GM06990 (cell line): ENCODE data around the gene GABRR3.

Experiments
- DNase-seq: peaks from one replicate; pipeline ENCODE4 v3.0.0-alpha.2; 2011; ENCODE audit not compliant: insufficient read length; ENCODE audit errors: extremely low read depth
- H3K27me3 ChIP-seq: replicated peaks from 2 replicates; pipeline ENCODE4 v1.6.0; 2011; ENCODE audit warnings: low read length; ENCODE audit not compliant: control insufficient read depth, insufficient read depth
- H3K36me3 ChIP-seq: 2 replicates; pipeline ENCODE4 v1.5.1; 2011; ENCODE audit warnings: low read length; ENCODE audit not compliant: control insufficient read depth, insufficient read depth
- H3K4me3 ChIP-seq: replicated peaks from 2 replicates; pipeline ENCODE4 v1.5.1; 2011; ENCODE audit warnings: low read depth, mild to moderate bottlenecking, control low read depth, low read length
- CTCF ChIP-seq: IDR thresholded peaks from 2 replicates; pipeline ENCODE4 v1.5.1; 2011; ENCODE audit warnings: low read length, control low read depth, mild to moderate bottlenecking, inconsistent platforms; ENCODE audit not compliant: insufficient read depth, poor library complexity, severe bottlenecking

Gene GABRR3

GRCh38 chr3:98010194-98010882 is 24.8 kb downstream of the GABRR3 start:
- H3K27me3 ChIP-seq: no peaks in the 10 kb centered on the region
- H3K4me3 ChIP-seq: no peak overlapping the region
- no peaks in the 10 kb centered on the region for H3K36me3 ChIP-seq
- no peak for TF ChIP-seq CTCF
- DNase-seq: no peak

GRCh38 chr3:98008855-98009254 is 26.3 kb downstream of the GABRR3 start:
- DNase-seq: no peak
- H3K27me3 ChIP-seq: no peaks in the 10 kb centered on the region
- no peak for TF ChIP-seq CTCF
- no peaks in the 10 kb centered on the region for H3K36me3 ChIP-seq
- H3K4me3 ChIP-seq: no peak overlapping the region

GRCh38 chr3:98005438-98005837 is 29.7 kb downstream of the GABRR3 start:
- no peak overlapping the region for H3K4me3 ChIP-seq
- no peaks in the 10 kb centered on the region for H3K36me3 ChIP-seq
- H3K27me3 ChIP-seq: no peaks in the 10 kb centered on the region
- no peak for TF ChIP-seq CTCF
- no peak for DNase-seq

GRCh38 chr3:98004721-98005120 is 30.4 kb downstream of the GABRR3 start:
- no peak for TF ChIP-seq CTCF
- no peaks in the 10 kb centered on the region for H3K36me3 ChIP-seq
- DNase-seq: no peak
- H3K4me3 ChIP-seq: no peak overlapping the region
- no peaks in the 10 kb centered on the region for H3K27me3 ChIP-seq

DNA sequence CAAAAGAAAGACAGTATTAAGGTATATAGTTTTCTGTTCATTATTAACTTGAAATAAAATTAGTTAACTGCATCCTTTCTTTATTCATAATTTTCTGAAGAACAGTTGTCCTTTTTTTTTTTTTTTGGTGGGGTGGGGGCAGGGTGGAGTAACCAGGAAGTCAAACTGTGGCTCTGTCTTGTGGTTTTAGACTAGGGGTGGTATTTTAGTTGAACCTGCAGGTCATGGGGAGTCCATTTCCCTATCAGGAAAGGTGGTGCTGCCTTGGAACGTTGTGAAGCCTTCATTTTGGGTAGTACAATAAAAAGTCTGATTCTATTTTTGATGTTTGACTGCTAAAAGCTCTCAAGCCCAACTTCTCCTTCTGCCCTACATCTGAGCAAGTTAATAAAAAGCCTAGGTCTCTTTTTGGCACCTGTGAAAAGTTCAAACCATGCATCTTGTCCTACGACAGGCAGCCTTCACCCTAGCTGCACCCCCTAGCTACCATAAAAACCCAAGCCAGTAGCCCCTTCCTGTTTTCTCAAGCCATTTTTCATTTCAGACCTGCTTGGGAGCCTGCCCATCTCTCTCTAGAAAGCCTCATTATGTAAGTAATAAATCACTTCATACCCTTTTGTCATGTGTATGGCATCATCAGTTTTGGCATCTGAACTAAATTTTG is 31.7 kb downstream of the GABRR3 start:
- Histone ChIP-seq H3K4me3 (no peak overlapping the region), H3K36me3 (no peaks in the 10 kb centered on the region), H3K27me3 (no peaks in the 10 kb centered on the region)
- no peak for DNase-seq
- no peak for TF ChIP-seq CTCF

GRCh38 chr3:98002717-98003116 is 32.4 kb downstream of the GABRR3 start:
- no peaks in the 10 kb centered on the region for H3K36me3 ChIP-seq
- TF ChIP-seq CTCF: no peak
- no peak for DNase-seq
- H3K27me3 ChIP-seq: no peaks in the 10 kb centered on the region
- no peak overlapping the region for H3K4me3 ChIP-seq
